SKM-1 (cell line): ENCODE data around the gene LHPP.

Experiments used
- DNase-seq: peaks from one replicate; lab custom pipeline; 2025; ENCODE audit not compliant: unreplicated experiment; lab: John Stamatoyannopoulos, UW

LHPP gene

DNA sequence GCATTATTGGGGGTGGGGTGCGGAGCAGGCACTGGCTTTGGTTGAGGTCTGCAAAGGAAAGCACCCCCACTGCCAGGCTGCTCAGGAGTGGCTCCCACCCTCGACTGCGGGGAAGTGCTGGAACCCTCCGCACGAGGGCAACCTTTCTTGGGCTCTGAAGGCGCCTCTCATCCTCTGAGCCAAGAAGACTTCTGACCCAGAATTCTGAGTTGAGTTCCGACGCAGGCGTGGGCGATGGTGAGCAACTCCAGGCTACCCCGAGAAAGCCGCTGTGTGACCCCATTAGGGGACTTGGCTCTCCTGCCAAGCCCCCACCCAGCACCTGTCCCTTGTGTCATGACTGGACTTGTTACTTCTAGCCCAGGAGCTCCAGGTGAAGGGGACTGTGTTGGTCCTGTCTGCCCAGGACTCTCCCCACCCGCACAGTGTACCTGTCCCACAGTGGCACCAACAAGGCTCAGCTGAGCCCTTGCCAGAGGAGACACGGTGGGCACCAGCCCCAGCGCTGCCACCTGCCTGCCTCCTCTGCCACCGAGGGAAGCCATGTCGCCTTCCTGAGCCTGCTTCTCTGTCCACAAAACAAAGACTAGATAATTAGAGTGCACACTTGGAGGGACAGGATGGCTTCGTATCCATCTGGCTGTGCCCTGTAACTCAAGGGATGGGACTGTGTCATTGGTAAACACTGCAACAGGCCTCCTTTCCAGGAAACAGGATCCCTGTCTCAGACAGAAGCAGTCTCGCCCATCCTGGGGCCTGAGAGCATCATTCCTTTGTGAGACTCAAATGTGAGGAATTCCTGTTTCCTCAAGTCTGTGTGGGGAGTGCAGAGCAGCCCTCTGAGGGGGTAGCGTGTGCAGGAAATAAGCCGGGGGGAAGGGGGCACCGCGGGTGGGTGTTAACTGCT is 128.8 kb downstream of the LHPP start:
- no peak for DNase-seq

GRCh38 chr10:124591123-124591495 is 129.5 kb downstream of the LHPP start:
- no peak for DNase-seq

- DNase-seq, result no peak
Observed at GRCh38 chr10:124592101-124592500, 130.5 kb downstream of the LHPP start.

DNA sequence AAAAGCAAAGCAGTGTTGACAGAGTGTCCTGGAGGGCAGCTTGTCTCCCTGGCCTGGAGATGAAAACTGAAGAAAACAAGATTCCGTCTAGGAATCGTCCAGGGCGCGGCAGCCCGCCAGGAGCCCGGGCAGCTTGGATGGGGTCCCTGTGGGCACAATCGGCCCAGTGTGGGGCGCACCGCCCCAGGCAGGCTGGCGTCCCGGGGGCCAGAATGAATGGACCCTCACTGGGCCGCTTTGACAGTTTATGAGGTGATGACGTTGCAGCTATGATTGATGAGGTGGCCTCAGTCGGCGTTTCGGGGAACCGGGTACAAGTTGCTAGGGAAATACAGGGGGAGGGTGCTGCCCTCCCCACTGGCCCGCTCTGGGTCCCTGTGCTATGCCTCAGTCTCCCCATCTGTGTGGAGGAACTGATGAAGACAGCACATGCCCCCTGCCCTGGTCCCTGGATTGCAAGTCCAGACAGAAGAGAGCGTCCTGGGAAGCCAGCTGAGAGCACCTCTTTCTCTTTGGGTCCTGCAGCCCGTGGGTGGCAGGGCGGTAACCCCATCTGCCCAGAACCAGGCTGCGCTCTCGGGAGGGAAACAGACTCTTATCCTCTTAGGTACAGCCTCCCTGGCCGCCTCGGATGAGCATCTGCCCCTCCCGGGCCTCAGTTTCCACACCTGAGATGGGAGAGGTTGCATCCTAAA is 131.3 kb downstream of the LHPP start:
- no peak for DNase-seq

GRCh38 chr10:124593431-124593985 is 131.9 kb downstream of the LHPP start:
- no peak for DNase-seq

GRCh38 chr10:124594240-124594639 is 132.6 kb downstream of the LHPP start:
- DNase-seq, result no peak

- peak; percentile 8 for DNase-seq
Observed at GRCh38 chr10:124595143-124595883, 133.7 kb downstream of the LHPP start.

- no peak for DNase-seq
Observed at GRCh38 chr10:124596116-124596785, 134.6 kb downstream of the LHPP start.

DNA sequence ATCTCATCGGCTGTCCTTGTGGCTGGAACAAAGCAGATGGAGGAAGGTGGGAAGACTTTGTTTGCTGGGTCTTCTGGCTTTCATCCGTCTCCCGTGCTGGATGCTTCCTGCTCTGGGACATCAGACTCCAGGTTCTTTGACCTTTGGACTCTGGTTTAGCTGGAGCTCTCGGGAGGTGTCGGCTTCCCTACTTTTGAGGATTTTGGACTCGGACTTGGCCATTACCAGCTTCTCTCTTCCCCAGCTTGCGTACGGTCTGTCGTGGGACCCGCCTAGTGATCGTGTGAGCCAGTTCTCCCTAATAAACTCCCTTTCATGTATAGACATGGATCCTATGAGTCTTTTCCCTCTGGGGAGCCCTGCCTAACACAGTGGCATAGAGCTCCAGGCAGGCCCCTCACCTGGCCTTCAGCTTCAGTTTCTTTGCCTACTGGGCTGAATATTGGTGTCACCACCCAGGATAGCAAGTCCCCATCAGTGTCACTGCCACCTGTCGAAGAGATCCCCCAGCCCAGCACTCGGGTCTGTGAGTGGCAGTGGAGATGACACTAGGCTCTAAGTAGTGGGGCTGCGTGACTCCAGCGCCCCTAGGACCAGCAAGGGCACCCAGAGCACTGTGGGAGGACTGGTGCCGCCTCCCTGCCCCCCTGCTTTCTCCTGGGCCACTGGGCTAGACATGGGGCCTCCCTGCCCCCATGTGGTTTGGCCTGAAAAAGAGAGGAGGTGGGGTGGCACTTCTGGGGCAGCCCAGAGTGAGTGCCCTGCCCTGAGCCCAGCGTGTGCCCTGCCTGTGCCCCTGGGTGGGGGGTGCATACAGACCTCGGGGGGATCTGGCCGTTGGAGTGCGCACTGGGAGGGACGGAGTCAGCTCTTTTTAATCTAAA is 135.6 kb downstream of the LHPP start:
- DNase-seq, result no peak

GRCh38 chr10:124597846-124598165 is 136.2 kb downstream of the LHPP start:
- DNase-seq, result no peak

- DNase-seq, result no peak
Observed at GRCh38 chr10:124598196-124598595, 136.6 kb downstream of the LHPP start.

DNA sequence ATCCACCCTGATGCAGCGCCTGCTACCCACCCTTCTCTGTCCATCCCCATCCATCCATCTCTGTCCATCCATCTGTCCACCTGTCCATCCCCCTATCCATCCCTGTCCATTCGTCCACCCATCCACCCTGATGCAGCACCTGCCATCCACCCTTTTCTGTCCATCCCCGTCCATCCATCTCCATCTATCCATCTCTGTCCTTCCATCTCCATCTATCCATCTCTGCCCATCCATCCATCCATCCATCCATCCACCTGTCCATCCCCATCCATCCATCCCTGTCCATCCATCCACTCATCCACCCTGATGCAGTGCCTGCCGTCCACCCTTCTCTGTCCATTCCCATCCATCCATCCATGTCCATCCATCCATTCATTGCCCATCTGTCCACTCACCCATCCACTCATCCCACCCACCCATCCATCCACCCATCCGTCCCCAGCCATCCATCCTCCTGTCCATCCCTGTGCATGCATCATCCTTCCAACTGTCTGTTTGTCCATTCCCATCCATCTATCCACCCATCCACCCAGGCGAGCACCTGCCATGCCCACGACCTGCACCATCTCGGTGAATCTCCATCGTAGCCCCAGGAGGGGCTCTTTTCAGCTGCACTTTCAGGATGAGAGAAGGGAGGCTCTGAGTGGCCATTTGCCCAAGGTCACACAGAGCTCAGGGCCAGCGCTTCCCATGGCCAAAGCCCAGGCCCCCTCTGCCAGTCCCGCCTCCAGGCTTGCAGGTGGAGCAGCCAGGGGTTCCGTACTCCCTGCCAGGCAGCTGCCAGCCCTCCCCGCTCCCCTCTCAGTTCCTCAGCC is 137.4 kb downstream of the LHPP start:
- DNase-seq, result no peak

GRCh38 chr10:124599588-124600050 is 138.0 kb downstream of the LHPP start:
- no peak for DNase-seq

DNA sequence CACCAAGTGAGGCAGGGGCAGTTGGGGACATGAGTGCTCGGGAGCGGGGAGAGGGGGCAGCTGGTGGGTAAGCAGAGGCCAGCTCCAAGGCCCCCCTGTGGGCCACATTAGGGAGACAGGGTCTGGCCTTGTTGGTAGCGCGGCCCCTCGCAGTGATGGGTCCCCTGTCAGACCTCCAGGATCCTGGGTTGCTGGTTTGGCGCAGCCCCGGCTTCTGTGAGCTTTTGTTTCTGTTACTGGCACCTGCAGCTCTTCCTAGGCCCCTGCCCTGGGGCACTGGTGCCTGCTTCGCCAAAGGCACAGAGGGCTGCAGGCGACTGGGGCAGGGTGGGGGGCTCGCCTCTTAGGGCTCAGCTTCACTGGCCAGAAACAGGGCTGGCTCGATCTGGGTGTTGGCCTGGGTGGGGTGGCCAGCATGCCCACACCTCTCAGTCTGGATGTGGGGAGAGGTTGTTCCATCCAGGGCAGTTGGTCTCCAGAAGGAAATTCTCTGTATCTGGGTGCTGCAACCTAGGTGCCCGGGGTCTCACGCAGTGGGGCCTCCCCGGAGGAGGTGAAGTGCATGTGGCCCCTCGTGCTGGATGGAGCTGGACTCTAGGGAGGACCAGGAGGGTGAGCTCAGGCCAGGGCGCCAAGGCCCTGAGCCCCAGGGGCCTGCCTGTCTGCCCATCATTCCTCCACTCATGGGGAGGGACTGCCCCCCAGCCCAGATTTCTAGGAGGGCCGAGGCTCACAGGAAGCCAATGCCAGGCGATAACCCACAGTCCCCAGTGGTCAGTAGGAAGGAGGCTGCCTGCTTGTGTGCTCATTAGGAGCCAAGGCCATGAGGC is 138.6 kb downstream of the LHPP start:
- DNase-seq, result no peak

GRCh38 chr10:124601016-124601415 is 139.4 kb downstream of the LHPP start:
- DNase-seq, result no peak

DNA sequence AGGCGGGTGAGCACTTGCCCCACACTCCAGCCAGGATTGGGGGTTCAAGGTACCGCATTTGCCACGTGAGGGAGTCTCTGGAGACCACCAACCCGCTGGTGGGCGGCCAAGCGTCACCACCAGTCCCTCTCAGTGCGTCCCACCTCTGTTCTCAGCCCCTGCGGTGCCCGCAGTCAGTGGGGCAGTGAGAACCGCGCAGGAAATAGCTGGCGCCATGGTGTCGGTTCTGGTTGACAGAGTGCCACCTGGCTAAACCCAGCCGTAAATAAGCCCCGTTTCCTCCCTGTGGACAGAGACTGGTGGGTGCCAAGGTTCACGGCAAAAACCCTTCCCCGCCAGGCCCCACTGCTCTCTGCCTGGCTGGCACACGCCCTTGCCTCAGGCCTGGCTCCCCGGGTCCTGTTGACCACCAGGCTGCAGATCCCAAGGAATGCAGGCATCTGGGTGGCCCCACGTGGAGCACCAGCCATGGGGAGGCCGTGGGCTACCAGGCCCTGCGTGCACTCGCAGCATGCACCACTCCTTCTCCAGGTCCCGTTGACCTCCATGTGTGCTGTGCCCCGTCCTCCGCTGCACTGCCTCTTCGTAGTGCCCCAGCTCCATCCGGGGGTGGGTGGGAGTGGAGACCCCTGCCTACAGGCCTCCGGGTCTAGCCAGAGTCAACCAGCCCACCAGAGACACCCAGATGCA is 140.0 kb downstream of the LHPP start:
- DNase-seq, result no peak

DNA sequence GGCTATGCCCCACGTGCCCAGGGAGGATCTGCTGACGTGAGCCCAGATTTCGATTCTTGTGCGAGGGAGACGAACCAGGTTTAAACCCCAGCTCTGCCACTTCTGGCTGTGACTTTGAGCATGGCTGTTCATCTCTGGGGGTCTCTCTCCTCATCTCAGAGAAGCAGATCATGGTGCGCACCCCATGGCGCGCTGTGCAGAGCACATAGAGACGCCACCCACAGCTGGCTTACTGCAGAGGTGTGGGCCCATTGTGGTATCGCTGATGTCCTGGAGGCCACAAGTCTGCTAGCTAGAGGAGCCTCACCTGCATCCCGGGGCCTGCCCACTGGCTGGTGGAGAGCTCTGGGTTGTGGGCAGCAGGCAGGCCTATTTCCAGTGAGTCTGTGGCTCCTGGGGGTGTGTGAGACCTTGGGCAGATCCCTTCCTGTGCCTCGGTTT is 140.5 kb downstream of the LHPP start:
- no peak for DNase-seq
